HG03520 (cell line): ENCODE measurements around the gene TSPAN9.

Source experiments
- ATAC-seq: cut with Tn5 transposase; IDR thresholded peaks from one replicate; pipeline ENCODE4 v1.9.1; 2021; ENCODE audit warnings: mild to moderate bottlenecking, moderate library complexity; ENCODE audit not compliant: unreplicated experiment

TSPAN9 gene

DNA sequence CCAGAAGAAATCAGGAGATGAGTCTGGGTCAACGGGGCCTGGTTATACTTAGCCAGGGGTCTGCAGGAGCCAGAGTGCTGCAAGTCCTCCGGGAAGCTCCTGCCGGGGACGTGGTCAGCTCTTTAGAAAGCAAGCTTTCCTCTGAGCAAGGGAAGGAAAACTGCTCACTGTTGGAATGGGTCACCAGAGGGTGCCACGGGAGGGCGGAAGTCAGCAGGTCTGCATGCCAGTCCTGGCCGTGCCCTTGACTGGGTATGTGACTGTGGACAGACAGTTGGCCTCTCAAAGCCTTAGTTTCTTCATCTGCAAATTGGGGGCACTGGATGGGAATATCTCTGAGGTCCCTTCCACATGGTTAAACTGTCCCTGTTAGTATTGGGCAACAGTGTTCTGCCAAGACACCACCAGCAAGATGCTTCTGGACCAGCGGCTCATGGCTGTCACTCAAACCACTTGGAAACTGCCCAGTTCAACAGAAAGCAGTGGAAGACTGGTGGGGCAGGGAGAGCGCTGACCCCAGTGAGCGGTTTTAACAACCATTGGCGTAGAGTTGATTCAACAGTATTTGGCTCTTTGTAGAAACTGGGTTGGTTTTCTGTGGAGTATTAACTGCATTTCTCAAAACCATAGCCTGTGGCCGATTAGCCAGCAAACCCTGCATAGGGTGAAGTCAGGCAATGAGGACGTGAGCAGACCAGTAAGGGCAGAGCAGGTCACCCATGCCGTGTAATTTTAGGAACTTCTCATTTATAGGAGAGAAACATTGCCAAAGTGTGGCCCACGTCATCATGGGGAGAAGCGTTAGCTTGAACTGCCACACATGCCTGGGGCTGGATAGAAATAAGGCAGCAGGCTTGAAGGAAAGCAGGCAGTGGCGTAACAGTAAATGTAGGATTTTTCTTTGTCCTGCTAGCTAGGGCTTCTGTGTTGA lies 249.9 kb downstream of the TSPAN9 start:
- ATAC-seq: no peak

DNA sequence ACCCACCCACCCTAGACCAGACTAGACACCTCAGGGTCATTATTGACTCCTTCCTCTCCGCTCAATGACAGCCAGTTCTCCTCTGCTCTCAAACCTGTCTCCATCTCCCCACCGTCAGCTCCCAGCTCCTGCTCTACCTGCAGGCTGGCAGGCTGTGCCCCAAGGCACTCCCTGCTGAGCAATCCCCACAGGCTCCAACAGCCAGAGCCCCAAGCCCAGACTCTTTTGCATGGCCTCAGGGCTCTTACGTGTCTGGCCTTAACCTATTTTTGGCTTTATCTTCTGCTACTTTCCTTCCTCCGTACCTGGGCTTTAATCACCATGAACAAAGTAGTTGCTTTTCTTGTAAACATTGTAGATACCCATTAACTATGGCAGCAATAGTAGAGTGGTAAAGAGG lies 250.9 kb downstream of the TSPAN9 start:
- ATAC-seq: no peak

DNA sequence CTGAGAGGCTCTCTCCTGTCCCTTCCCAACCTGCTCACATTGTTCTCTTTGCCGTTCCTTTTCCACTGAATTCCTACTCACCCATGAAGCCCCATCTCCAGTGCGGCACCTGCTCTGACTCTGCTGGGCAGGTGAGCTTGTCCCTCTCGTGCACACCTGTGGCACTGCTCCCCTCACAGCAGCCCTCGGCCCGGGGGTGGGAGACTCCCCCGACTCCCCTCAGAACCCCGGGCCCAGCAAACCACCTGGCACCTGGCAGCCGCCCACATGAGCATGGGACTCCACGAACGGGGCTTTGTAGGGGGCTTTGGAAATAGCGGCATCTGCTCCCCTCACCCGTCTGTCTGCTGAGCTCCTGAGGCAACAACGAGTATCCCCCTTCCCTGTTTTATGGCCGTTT lies 251.4 kb downstream of the TSPAN9 start:
- no peak for ATAC-seq

DNA sequence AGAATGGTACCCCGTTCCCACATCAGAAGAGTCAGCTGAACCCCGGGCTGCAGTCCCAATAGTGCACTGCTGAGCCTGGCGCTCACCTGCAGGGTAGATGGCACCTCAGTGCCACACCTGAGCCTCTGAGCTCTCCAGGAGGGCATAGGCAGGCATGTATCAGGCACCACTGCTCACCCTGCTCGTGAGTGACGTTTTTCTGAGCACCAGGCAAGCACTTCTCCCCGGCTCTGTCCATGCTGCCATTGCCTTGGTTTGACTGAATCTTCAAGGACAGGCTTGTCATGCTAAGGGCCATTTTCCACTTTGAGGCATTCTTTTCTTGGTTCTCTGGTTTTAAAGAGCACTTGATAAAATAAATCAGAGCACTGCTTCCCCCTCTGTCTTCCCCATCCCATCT lies 252.2 kb downstream of the TSPAN9 start:
- ATAC-seq: no peak

DNA sequence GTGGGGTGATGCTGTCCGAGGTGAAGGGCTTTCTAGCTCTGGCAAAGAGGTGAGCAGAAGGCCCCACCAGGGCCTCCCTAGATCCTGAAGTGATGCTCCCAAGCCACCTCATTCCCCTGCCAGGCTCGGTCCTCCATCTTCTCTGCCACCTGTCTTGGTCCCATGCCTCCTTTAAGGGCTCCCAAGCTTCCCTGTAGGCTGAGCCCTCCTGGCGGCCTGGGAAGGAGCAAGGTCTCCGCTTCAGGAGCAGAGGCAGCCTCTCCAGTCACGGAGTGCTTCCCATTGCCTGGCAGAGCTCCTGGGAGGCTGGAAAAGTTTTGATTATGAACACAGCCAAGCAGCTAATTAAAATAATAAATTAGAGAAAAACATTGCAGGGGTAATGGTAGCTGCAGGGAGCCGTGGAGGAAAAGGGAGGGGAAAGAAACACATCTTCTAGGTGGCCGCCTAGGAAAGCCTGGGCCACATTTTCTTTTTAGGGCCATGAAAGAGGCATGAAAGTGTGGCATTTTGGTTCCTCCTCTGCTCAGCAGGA lies 253.9 kb downstream of the TSPAN9 start:
- no peak for ATAC-seq

DNA sequence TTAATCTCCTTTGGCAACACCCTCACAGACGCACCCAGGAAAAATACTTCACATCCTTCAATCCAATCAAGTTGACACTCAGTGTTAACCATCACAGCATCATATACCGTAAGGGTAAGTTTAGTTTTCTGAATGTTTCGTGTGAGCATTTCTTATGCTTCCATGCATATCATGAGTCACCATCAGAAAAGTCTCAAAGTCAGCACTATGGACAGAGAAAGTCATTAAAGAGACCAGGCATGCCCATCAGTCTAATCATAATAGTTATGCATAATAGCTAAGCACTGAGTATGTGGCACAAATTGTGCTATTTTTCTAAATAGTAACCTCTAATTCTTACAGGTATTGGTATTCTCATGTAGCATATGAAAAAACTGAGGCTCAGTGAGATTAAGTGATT lies 255.0 kb downstream of the TSPAN9 start:
- ATAC-seq: no peak

DNA sequence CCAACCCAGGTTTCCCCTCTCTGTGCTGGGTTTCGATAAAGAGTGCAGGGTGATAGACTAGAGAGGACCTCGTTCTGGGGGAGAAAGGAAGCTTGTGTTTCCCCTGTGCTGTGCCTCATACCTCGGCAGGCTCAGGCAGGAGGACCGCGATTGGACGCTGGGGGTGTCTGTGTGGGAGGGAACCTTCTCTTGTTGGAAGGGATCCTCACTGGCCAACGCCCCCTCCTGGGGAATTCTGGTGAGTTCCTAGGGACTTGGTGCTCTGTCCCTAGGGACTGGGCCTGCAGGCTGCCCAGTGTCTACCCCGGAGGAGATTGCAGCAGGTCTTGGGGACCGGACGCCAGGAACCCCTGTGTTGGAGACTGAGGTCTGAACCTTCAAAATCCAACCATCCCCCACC lies 256.4 kb downstream of the TSPAN9 start:
- no peak for ATAC-seq

DNA sequence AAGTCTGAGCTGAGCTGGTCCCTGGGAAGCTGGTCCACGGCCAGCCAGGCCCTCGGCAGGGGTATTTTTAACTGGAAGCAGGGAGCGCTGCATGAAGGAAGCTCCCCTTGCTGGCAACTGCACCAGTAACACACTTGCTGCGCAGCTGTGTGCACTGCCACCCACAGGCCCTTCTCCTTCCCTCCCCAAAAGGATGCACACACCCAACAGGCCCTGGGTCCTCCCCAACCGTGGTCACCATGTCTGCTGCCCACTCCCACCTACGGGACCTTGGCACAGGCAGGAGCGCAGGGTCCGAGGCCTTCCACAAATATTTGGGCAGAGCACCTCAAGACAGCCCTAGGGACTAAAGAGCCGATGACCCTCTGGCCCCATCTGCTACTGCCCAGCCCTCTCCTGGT lies 256.8 kb downstream of the TSPAN9 start:
- no peak for ATAC-seq

DNA sequence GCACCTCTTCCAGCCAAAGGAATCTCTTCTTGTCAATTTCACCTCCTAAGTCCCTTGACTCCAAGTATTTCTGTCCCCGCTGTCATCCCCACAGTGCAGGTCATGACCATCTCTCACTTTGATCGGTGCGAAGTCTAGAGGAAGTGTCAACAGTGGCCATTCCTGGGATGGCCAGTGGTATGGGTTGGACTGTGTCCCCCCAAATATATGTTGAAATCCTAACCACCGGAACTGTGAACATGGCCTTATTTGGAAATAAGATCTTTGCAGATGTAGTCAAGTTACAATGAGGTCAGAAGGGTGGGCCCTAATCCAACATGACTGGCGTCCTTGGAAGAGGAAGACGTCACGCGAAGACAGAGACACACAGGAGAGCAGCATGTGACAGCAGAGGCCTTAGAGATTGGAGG lies 257.9 kb downstream of the TSPAN9 start:
- ATAC-seq: no peak
